Measurements from ENCODE around the gene PPP1R13L. TPM values are rescaled to one million over a fixed set of nuclear protein-coding genes. Genes with fewer than 3 reads are reported as not detected.

The PPP1R13L gene
- total RNA-seq, 1 donor from 2014 or later: 67.9 TPM

DNA sequence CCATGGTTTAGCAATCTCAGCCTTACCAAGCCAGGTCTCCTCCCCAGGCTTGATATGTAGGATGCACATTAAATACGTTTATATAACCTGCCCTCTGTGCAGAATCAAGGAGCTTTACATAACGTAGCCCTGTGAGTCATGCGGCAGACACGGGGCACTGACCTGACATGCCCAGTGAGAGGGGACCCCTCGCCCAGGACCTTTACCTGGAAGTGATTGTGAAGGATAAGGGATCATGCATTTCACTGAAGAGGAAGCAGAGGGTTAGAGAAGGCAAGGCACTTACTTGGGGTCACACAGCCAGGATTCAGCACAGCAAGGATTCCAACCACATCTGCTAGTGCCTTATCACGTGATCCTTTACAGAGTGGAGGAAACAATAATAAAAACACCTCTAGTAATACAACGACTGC, 44.0 kb upstream of the PPP1R13L start:
- TF ChIP-seq, protein P1, sequence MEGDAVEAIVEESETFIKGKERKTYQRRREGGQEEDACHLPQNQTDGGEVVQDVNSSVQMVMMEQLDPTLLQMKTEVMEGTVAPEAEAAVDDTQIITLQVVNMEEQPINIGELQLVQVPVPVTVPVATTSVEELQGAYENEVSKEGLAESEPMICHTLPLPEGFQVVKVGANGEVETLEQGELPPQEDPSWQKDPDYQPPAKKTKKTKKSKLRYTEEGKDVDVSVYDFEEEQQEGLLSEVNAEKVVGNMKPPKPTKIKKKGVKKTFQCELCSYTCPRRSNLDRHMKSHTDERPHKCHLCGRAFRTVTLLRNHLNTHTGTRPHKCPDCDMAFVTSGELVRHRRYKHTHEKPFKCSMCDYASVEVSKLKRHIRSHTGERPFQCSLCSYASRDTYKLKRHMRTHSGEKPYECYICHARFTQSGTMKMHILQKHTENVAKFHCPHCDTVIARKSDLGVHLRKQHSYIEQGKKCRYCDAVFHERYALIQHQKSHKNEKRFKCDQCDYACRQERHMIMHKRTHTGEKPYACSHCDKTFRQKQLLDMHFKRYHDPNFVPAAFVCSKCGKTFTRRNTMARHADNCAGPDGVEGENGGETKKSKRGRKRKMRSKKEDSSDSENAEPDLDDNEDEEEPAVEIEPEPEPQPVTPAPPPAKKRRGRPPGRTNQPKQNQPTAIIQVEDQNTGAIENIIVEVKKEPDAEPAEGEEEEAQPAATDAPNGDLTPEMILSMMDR (IDR thresholded peaks at IDR 0.05): no peak
- Histone ChIP-seq H3K9me3 (no peaks in the 10 kb centered on the region), H3K4me3 (no peak overlapping the region), H3K27me3 (no peaks in the 10 kb centered on the region), H3K36me3 (no peaks in the 10 kb centered on the region), H3K27ac (no peak overlapping the region), H3K4me1 (peaks cover 20% of the 10 kb centered on the region)
- DNase-seq: no peak
- ATAC-seq: no peak
- intact Hi-C loops (cut with DNase I): no loop called here

DNA sequence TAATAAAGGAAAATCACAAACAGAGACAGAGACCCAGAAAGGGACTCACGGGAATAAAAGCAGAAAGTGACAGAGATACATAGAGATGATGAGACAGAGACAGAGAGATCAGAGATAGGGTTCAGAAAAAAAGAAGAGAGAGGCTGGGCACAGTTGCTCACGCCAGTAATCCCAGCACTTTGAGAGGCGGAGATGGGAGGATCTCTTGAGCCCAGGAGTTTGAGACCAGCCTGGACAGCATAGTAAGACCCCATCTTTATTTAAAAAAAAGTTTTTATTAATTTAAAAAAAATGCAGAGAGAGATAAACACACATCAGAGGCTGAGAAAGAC, 43.5 kb upstream of the PPP1R13L start:
- no peaks in the 10 kb centered on the region for H3K9me3 ChIP-seq
- no peaks in the 10 kb centered on the region for H3K27me3 ChIP-seq
- no peaks in the 10 kb centered on the region for H3K36me3 ChIP-seq
- no peak for ATAC-seq
- DNase-seq: no peak
- intact Hi-C loops (cut with DNase I): no loop called here
- TF ChIP-seq, protein P1 (IDR thresholded peaks at IDR 0.05): no peak
- no peak overlapping the region for H3K27ac ChIP-seq
- no peak overlapping the region for H3K4me3 ChIP-seq
- peaks cover 20% of the 10 kb centered on the region for H3K4me1 ChIP-seq

DNA sequence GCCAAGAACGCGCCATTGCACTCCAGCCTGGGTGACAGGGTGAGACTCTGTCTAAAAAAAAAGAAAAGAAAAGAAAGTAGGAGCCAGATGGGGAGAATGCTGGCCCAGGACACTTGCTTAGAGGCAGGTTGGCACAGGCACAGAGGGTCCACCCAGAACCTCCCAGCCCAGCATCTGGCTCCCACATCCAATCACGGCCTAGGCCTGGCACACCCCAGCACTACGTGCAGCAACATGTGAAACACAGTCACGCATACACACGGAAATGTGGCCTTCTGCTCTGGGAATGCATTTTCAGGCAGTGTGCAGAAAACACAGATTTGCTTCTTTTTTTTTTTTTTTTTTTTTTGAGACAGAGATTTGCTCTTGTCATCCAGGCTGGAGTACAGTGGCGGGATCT, 42.1 kb upstream of the PPP1R13L start:
- ATAC-seq (no peak), DNase-seq (no peak)
- Histone ChIP-seq H3K9me3 (no peaks in the 10 kb centered on the region), H3K4me1 (peaks cover 29% of the 10 kb centered on the region), H3K27ac (no peak overlapping the region), H3K4me3 (no peak overlapping the region), H3K27me3 (no peaks in the 10 kb centered on the region), H3K36me3 (no peaks in the 10 kb centered on the region)
- TF ChIP-seq, protein P1 (IDR thresholded peaks at IDR 0.05): no peak
- intact Hi-C loops (cut with DNase I): no loop called here

DNA sequence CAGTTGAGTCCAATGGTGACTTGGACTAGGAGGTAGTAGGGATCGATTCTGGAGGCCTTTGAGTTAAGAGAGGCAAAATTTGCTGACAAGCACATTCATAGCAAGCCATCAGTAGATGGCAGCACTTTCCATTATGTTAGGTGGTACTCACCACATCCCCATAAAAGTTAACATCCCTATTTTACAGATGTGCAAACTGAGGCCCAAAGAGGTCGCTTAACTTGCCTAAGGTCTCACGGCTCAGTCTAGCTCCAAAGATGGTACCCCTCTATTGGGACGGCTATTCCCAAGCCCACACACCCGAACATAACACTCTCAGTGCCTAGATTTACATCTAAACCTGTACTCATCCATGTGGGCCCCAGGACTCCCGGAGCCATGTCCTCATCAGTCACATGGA, 41.4 kb upstream of the PPP1R13L start:
- TF ChIP-seq, protein P1 (IDR thresholded peaks at IDR 0.05): peak; percentile 37
- Histone ChIP-seq H3K4me1 (peaks cover 24% of the 10 kb centered on the region), H3K36me3 (no peaks in the 10 kb centered on the region), H3K27me3 (no peaks in the 10 kb centered on the region), H3K4me3 (no peak overlapping the region), H3K27ac (no peak overlapping the region), H3K9me3 (no peaks in the 10 kb centered on the region)
- DNase-seq (no peak), ATAC-seq (no peak)
- intact Hi-C loops (cut with DNase I): no loop called here

DNA sequence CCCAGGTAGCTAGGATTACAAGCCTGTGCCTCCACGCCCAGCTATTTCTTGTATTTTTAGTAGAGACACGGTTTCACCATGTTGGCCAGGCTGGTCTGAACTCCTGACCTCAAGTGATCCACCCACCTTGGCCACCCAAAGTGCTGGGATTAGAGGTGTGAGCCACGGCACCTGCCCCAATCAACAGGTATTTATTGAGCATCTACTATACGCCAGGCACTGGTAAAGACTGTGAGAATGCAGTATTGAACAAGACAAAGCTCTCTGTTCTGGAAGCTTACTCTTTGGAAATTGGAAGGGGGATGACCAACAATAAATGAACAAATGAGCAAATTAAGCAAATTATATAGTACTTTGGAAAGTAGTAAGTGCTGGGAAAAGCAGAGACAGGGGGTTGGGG, 40.3 kb upstream of the PPP1R13L start:
- Histone ChIP-seq H3K27me3 (no peaks in the 10 kb centered on the region), H3K4me3 (no peak overlapping the region), H3K27ac (peak overlapping the region; percentile 95), H3K4me1 (peaks cover 20% of the 10 kb centered on the region), H3K9me3 (no peaks in the 10 kb centered on the region), H3K36me3 (no peaks in the 10 kb centered on the region)
- DNase-seq (no peak), ATAC-seq (no peak)
- TF ChIP-seq, protein P1 (IDR thresholded peaks at IDR 0.05): no peak
- intact Hi-C loops (cut with DNase I): no loop called here

DNA sequence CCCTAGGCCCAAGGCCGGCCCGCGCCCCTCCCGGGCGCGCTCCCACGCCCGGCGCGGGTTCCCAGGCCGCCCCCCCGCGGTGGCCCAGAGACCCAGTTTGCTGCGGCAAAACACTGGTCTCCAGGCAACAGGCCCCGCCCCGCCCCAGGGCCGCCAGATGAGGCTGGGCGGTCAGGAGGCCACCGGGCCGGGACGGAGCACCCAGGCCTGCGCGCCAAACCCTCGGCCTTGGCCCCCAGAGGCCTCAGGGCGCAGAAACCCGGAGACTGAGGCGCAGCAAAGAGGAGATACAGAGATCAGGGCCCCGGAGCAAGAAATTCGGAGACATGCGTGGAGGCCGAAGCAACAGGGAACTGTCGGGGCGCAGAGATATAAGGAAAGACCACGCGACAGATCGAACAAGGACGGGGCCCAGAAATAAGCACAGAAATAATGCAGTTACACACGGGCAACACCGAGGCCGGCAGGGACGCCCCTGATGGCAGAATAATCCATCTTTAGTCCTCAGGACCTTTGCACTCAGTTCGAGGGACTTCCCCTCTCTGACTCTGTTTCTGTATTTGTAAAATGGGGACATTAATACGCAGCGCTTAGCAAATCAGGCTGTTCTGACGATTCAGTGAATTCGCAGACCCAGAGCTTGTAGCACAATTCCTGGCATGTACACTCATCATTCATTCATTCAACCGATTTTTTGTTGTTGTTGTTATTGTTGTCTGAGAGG, 39.6 kb upstream of the PPP1R13L start:
- intact Hi-C loops (cut with DNase I): no loop called here
- Histone ChIP-seq H3K4me3 (peak overlapping the region; percentile 52), H3K36me3 (no peaks in the 10 kb centered on the region), H3K4me1 (peaks cover 17% of the 10 kb centered on the region), H3K9me3 (no peaks in the 10 kb centered on the region), H3K27me3 (no peaks in the 10 kb centered on the region), H3K27ac (peak overlapping the region; percentile 95)
- DNase-seq: peak; percentile 98
- TF ChIP-seq, protein P1 (IDR thresholded peaks at IDR 0.05): no peak
- ATAC-seq: peak; percentile 83

Measured in upper lobe of right lung (tissue), 1 donor.